H1 (cell line): ENCODE data around the gene RNF114. TPM values are rescaled to one million over a fixed set of nuclear protein-coding genes. Genes with fewer than 3 reads are reported as not detected.
"Not testable (repeated sequence)": the region's sequence is repeated elsewhere in the genome, so short reads cannot be mapped to it uniquely, and the experiment has no call there.

Experiments
- CTCF ChIA-PET: fragments of 300-600 bp; sonication (Branson Sonifier 250); formaldehyde crosslinking; loops from one replicate; lab custom pipeline; 2021; ENCODE audit not compliant: partially characterized antibody; lab: Charles Lee
- POLR2A ChIA-PET: fragments of 300-600 bp; sonication (Branson Sonifier 250); formaldehyde crosslinking; loops from one replicate; lab custom pipeline; 2021; ENCODE audit warnings: inconsistent platforms; ENCODE audit not compliant: partially characterized antibody; lab: Charles Lee
- DNase-seq, 2 experiments: peaks; one replicate each; pipeline versions ENCODE4 v3.0.0 to v3.0.0-alpha.2; 2010 to 2022; ENCODE audit warnings: low spot score in 2 of 2, low read depth in 1 of 2, mixed read lengths in 1 of 2
- FAIRE-seq: peaks from 2 replicates; lab custom pipeline; 2011; peaks lifted over from hg19 to GRCh38; lab: Jason Lieb, UNC
- H2AFZ ChIP-seq: 2 replicates; pipeline ENCODE4 v1.8.1; 2012; ENCODE audit warnings: low read length, inconsistent platforms
- H2AK5ac ChIP-seq: 2 replicates; pipeline ENCODE4 v1.6.1; 2013; ENCODE audit warnings: low read depth, low read length
- H2BK120ac ChIP-seq: replicated peaks from 2 replicates; pipeline ENCODE3; 2013; ENCODE audit warnings: low read depth, low read length, inconsistent platforms
- H2BK12ac ChIP-seq: 2 replicates; pipeline ENCODE4 v1.6.1; 2013; ENCODE audit warnings: low read depth, low read length
- H2BK15ac ChIP-seq: 2 replicates; pipeline ENCODE4 v1.6.1; 2013; ENCODE audit warnings: low read length
- H2BK20ac ChIP-seq: 2 replicates; pipeline ENCODE4 v1.6.1; 2013; ENCODE audit warnings: low read length
- H2BK5ac ChIP-seq: 2 replicates; pipeline ENCODE4 v1.6.1; 2013; ENCODE audit warnings: low read depth, low read length
- H3K14ac ChIP-seq: 2 replicates; pipeline ENCODE4 v1.6.1; 2013; ENCODE audit warnings: inconsistent platforms; ENCODE audit not compliant: insufficient read length
- H3K18ac ChIP-seq: 2 replicates; pipeline ENCODE4 v1.6.1; 2013; ENCODE audit warnings: low read length; ENCODE audit errors: extremely low read depth
- H3K23ac ChIP-seq: 2 replicates; pipeline ENCODE4 v1.6.1; 2013; ENCODE audit warnings: inconsistent platforms; ENCODE audit not compliant: insufficient read length
- H3K23me2 ChIP-seq: 2 replicates; pipeline ENCODE4 v1.6.1; 2013; ENCODE audit warnings: low read depth, low read length
- H3K27ac ChIP-seq: 2 replicates; pipeline ENCODE4 v1.6.1; 2011; ENCODE audit warnings: low read depth, low read length, inconsistent platforms
- H3K27me3 ChIP-seq, 4 experiments: replicated peaks in 1 of 4; 1 replicate in 1 of 4; 2 replicates in 3 of 4; pipeline versions ENCODE4 v1.6.1 to v1.8.1; 2011 to 2013; ENCODE audit warnings: low read length in 3 of 4, mild to moderate bottlenecking in 3 of 4, inconsistent platforms in 2 of 4, mixed read lengths in 2 of 4, moderate library complexity in 1 of 4; ENCODE audit not compliant: control insufficient read depth in 3 of 4, insufficient read depth in 3 of 4; ENCODE audit errors: extremely low read depth in 1 of 4
- H3K36me3 ChIP-seq, 4 experiments: 2 replicates each; pipeline versions ENCODE4 v1.6.1 to v1.8.1; 2011 to 2013; ENCODE audit warnings: mild to moderate bottlenecking in 4 of 4, low read length in 3 of 4, moderate library complexity in 2 of 4, control low read depth in 1 of 4, inconsistent platforms in 1 of 4; ENCODE audit not compliant: insufficient read depth in 4 of 4, control insufficient read depth in 2 of 4
- H3K4ac ChIP-seq: replicated peaks from 2 replicates; pipeline ENCODE3; 2013; ENCODE audit warnings: low read length, low read depth, mixed read lengths, inconsistent platforms; ENCODE audit not compliant: insufficient read length
- H3K4me1 ChIP-seq, 4 experiments: replicated peaks in 1 of 4; 1 replicate in 1 of 4; 2 replicates in 3 of 4; pipeline versions ENCODE4 v1.6.1 to v1.8.1; 2011 to 2013; ENCODE audit warnings: low read length in 3 of 4, inconsistent platforms in 2 of 4, mixed read lengths in 1 of 4; ENCODE audit not compliant: insufficient read depth in 4 of 4, control insufficient read depth in 3 of 4
- H3K4me2 ChIP-seq, 2 experiments: 2 replicates each; pipeline versions ENCODE4 v1.6.1 to v1.8.1; 2011 to 2013; ENCODE audit warnings: low read depth in 2 of 2, low read length in 2 of 2, control low read depth in 1 of 2, inconsistent platforms in 1 of 2, mild to moderate bottlenecking in 1 of 2; ENCODE audit not compliant: insufficient read depth in 1 of 2
- H3K4me3 ChIP-seq, 4 experiments: fragments of 200-600, 300-600 bp in 1 of 4; sonication (generic), shearing (Covaris generic), sonication (Bioruptor Twin) in 1 of 4; 2 replicates each; pipeline versions ENCODE4 v1.5.1 to v1.8.1; 2011 to 2016; ENCODE audit warnings: low read length in 4 of 4, low read depth in 3 of 4, control low read depth in 2 of 4, inconsistent platforms in 2 of 4, mild to moderate bottlenecking in 2 of 4, mixed read lengths in 1 of 4, moderate library complexity in 1 of 4; ENCODE audit not compliant: insufficient read depth in 2 of 4; ENCODE audit errors: extremely low read depth in 1 of 4
- H3K56ac ChIP-seq: replicated peaks from 2 replicates; pipeline ENCODE3; 2013; ENCODE audit warnings: low read depth, mild to moderate bottlenecking, mixed read lengths, low read length, inconsistent platforms; ENCODE audit not compliant: insufficient read length
- H3K79me1 ChIP-seq: 2 replicates; pipeline ENCODE4 v1.6.1; 2013; ENCODE audit warnings: low read depth, low read length, control low read depth
- H3K79me2 ChIP-seq, 2 experiments: 2 replicates each; pipeline versions ENCODE4 v1.6.1 to v1.8.1; 2012 to 2013; ENCODE audit warnings: low read length in 2 of 2, mild to moderate bottlenecking in 2 of 2, inconsistent platforms in 1 of 2; ENCODE audit not compliant: insufficient read depth in 2 of 2, control insufficient read depth in 1 of 2
- H3K9ac ChIP-seq, 4 experiments: replicated peaks in 1 of 4; 1 replicate in 1 of 4; 2 replicates in 3 of 4; pipeline versions ENCODE4 v1.6.1 to v1.8.1; 2011 to 2013; ENCODE audit warnings: low read depth in 3 of 4, low read length in 3 of 4, control low read depth in 2 of 4, mild to moderate bottlenecking in 2 of 4, moderate library complexity in 2 of 4, inconsistent platforms in 1 of 4; ENCODE audit errors: extremely low read depth in 1 of 4
- H3K9me3 ChIP-seq, 2 experiments: 2 replicates each; pipeline versions ENCODE4 v1.6.1 to v1.8.1; 2012 to 2013; ENCODE audit warnings: mild to moderate bottlenecking in 2 of 2, moderate library complexity in 2 of 2, control low read depth in 1 of 2, inconsistent platforms in 1 of 2, low read depth in 1 of 2, low read length in 1 of 2, mixed read lengths in 1 of 2; ENCODE audit not compliant: insufficient read depth in 2 of 2
- H4K20me1 ChIP-seq, 2 experiments: replicated peaks in 1 of 2; 2 replicates each; pipeline versions ENCODE3 to v1.8.1; 2011 to 2013; ENCODE audit warnings: inconsistent platforms in 2 of 2, low read length in 2 of 2, mild to moderate bottlenecking in 1 of 2; ENCODE audit not compliant: insufficient read depth in 2 of 2, control insufficient read depth in 1 of 2
- H4K5ac ChIP-seq: 2 replicates; pipeline ENCODE4 v1.6.1; 2013; ENCODE audit warnings: low read length, low read depth, mixed read lengths, inconsistent platforms; ENCODE audit not compliant: insufficient read length
- H4K8ac ChIP-seq: 2 replicates; pipeline ENCODE4 v1.8.0; 2013; ENCODE audit warnings: mild to moderate bottlenecking, moderate library complexity, low read length, inconsistent platforms; ENCODE audit not compliant: insufficient read depth; ENCODE audit errors: extremely low read depth
- H4K91ac ChIP-seq: replicated peaks from 2 replicates; pipeline ENCODE3; 2013; ENCODE audit warnings: low read length, mixed read lengths, inconsistent platforms; ENCODE audit not compliant: insufficient read length
- WGBS, 2 experiments: shearing (Covaris generic) in 1 of 2; methylation state at CpG; one replicate each; pipeline versions ENCODE4 v1.1.6 to v1.1.7; 2013 to 2015; ENCODE audit warnings: low lambda C conversion rate in 2 of 2, mixed read lengths in 2 of 2, inconsistent platforms in 1 of 2, low coverage in 1 of 2, missing lambda C conversion rate in 1 of 2; ENCODE audit not compliant: insufficient replicate concordance in 2 of 2, insufficient coverage in 1 of 2, insufficient read length in 1 of 2; ENCODE audit errors: extremely low coverage in 1 of 2, missing lambda C conversion rate in 1 of 2; 5-methylcytosine and 5-hydroxymethylcytosine counted together
- polyA plus RNA-seq, 7 experiments: library from polyadenylated mRNA; depleted of rRNA in 3 of 7; stranded (reverse) in 5 of 7; unstranded in 2 of 7; fragments of >200 nt in 5 of 7; fragments of 200-250 nt in 2 of 7; gene quantifications; 1 replicate in 5 of 7; 2 replicates in 1 of 7; 4 replicates in 1 of 7; pipeline versions ENCODE4 v1.2.1 to v1.2.3, GENCODE V29; 2011 to 2013; ENCODE audit warnings: missing spikeins in 2 of 7, mixed read lengths in 2 of 7
- total RNA-seq: library from RNA; stranded (reverse); fragmentation: NEBNext Ultra II Directional; extraction: Animal tissue kit (Norgen Biotek cat#: 25700); gene quantifications from 2 replicates; pipeline ENCODE4 v1.2.1, GENCODE V29; 2021

RNF114 gene
- total and polyA plus RNA-seq, 2 of the 8 experiments (the other 6 are each of a cell fraction or from before 2014, with no cell fraction given): 81.7 to 89.9 TPM

DNA sequence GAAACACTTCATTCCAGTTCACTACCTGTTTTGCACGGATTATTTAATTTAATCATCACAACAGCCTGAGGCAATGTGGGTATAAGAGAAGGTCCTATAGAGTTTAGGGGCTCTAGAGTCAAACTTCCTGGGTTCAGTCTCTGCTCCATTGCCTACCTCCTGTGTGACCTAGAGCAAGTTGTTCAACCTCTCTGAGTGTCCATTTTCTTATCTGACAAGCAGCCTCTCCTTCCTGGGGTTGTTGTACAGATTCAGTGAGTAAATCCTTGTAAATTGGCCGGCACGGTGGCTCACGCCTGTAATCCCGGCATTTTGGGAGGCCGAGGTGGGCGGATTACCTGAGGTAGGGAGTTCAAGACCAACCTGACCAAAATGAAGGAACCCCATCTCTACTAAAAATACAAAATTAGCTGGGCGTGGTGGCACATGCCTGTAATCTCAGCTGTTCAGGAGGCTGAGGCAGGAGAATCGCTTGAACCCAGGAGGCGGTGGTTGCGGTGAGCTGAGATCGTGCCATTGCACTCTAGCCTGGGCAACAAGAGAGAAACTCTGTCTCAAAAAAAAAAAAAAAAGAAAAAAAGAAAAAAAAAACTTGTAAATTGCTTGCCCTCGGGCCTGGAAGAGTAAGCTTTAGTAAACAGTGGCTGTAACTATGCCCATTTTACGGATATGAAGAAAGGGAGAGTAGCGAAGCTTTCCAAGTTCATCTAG is 62.4 kb downstream of the RNF114 start:
- H3K14ac ChIP-seq: not testable (repeated sequence)
- POLR2A ChIA-PET: interaction anchor here (0.8 to 2.4 kb wide), 5 partner anchors 9 to 19 kb away, joined by 3 to 9 read pairs (median 4); no protein-coding TSS in a partner anchor

More for the DNA sequence above, 62.4 kb downstream of the RNF114 start:
- H2BK15ac ChIP-seq, H3K9ac ChIP-seq, H3K79me1 ChIP-seq, H3K36me3 ChIP-seq, H3K9me3 ChIP-seq, H2AFZ ChIP-seq, H2BK120ac ChIP-seq, H3K23me2 ChIP-seq, H3K18ac ChIP-seq, H2BK5ac ChIP-seq, H3K4ac ChIP-seq, H4K20me1 ChIP-seq, FAIRE-seq, H3K4me2 ChIP-seq, H3K4me1 ChIP-seq, H2BK12ac ChIP-seq, H3K27ac ChIP-seq, H4K5ac ChIP-seq, H3K79me2 ChIP-seq, H3K27me3 ChIP-seq, H2AK5ac ChIP-seq, H3K56ac ChIP-seq, H3K23ac ChIP-seq, H4K91ac ChIP-seq, H3K4me3 ChIP-seq, DNase-seq, H4K8ac ChIP-seq, H2BK20ac ChIP-seq: not testable (repeated sequence)
- CTCF ChIA-PET: interaction anchor here (0.6 to 3.9 kb wide), 6 partner anchors 9 to 73 kb away, joined by 3 to 12 read pairs (median 3); no protein-coding TSS in a partner anchor
- WGBS, 2 experiments: 85% methylated on average over 12 of the region's 15 CpGs; no CpG with 5 or more reads in 1 of the 2 experiments
